Measurements from ENCODE around the gene SPEM3.
"Not testable (repeated sequence)": the region's sequence is repeated elsewhere in the genome, so short reads cannot be mapped to it uniquely, and the experiment has no call there.

The SPEM3 gene

DNA sequence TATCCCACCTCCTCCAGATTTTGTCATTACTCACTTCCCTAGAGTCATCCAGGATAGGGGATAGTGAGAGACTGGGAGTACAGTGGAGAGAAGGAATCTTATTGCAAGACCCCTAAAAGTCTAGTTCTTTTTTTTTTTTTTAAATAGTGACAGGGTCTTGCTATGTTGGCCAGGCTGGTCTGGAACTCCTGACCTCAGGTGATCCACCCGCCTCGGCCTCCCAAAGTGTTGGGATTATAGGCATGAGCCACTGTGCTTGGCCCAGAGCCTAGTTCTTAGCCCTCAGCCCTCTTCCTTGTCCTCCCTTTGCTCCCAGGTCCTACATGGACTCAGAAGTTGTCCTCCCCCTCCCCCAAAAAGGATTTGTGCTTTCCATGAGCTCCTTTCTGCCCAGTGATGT, 13.5 kb downstream of the SPEM3 start:
- no peak for DNase-seq (ENCODE audit: low spot score)

- no peak for DNase-seq (ENCODE audit: low spot score)
Observed at GRCh38 chr17:7443499-7444485, 15.1 kb downstream of the SPEM3 start.

GRCh38 chr17:7444682-7445618, 16.3 kb downstream of the SPEM3 start, which contains the start of gene CHRNB1:
Gene CHRNB1, plus strand, starts transcription at chr17:7445061. Its CDS starts 67 bp downstream, at chr17:7445128.
- peak; percentile 58 for DNase-seq (ENCODE audit: low spot score)

DNA sequence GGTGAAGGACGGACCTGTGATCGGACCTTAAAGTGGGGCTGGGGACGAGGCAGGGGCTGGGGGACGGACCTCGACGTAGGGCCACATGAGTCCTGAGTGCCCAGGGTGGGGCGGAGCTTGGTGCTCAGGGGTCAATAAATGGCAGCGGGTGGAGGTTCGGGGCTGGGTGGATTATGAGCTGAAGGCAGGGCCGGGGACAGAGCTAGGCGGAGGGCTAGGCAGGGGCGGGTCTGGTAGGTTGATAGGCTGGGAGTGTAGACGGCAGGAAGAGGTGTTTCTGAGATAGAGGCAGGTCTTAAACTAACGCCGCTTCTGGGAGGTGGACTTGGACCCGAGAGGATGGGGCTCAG, 16.9 kb downstream of the SPEM3 start:
- no peak for DNase-seq (ENCODE audit: low spot score)

DNA sequence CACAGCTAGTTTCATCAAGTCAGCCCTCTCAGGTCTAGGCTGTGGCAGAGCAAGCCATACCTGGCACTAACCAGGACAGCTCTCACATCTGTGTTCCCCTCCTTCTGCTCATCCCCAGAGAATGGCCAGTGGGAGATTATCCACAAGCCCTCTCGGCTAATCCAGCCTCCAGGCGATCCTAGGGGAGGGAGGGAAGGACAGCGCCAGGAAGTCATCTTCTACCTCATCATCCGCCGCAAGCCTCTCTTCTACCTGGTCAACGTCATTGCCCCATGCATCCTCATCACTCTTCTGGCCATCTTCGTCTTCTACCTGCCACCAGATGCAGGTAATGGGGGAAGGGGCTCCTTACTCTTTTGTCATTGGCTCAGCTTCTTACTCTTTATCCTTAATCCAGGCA, 19.8 kb downstream of the SPEM3 start:
- no peak for DNase-seq (ENCODE audit: low spot score)

DNA sequence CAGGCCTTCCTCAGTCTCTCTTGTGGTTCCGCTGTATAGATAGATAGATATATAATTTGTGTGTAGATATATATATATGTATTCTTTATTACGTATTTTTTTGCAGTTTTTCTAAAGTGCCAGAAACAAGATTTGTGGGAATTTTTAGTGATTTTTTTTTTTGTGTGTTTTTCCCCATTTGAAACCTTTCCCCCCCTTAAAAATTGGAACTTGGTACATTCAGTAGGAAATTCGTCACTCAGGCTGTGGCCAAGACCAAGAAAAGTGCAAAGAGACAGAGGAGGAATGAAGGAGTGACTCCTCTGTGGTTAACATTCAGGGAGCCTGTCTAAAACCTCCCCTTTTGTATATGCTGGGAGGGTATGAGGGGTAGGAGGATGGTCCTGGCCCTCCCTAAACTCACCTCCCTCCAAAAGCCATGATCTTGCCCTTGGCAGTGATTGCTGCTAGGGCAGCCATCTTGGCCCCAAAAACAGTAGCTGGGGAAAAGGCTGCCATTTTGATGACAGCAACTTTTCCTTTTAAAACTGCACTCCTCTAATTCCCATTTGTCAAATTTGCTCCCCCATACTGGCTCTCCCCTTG, 31.4 kb downstream of the SPEM3 start:
- no peak for DNase-seq (ENCODE audit: low spot score)

DNA sequence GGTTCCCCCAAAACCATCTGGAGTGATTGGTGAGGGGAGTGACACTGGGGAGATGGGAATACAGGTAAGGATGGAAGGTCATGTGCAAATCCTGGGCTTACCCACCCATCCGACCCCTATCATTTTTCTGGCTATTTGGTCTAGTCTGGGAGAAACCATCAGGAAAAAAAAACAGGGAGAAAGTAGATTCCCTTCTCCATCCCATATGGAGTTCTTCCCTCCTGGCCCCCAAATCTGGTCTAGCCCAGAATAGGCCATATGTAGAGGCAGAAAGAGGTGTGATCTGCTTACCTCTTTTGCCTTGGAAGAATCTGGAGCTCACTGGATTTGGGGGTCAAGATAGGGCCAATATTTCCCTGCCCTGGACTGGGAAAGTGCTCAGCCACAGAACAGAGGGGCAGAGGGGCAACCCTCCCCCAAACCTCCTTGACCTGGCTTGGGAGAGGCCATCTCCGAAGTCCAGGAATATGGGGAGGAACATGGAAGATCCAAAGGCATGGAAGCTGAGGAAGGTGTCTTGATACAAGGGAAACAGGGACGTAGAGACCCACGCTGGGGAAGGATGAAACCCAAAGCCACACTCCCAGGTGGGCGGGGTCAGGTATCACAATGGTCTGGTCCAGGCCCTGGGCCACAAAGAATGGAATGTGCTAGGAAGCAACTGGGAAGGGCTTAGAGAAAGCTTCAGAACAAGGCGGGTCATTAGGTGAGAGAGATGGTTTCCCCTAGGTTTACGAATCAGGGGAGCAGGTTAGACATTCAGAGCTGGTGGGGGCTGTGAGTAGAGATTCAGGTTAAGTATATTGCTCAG, 32.4 kb downstream of the SPEM3 start:
- no peak for DNase-seq (ENCODE audit: low spot score)

GRCh38 chr17:7462474-7463371, 34.1 kb downstream of the SPEM3 start:
- DNase-seq (ENCODE audit: low spot score) = no peak

DNA sequence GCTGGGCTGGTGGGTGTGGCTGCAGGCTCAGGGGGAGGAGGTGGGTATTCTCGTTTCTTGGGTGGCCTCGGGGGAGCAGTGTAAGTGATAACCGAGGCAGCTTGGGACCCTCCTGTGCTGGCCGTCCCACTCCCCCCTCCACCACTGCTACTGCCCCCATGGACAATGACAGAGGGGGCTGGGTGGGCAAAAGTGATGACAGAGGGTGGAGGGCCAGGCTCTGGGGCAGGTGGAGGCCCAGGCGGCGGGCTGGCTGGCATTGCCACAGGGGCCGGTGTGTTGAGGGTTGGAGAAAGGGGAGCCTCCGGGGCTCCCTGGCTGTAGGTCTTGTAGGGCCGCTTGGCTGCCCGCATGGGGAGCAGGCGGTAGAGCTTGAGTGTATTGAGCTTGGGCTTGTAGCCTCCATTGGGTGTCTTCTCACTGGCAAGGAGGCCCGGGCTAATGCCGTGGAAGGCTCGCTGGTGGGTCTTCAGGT, 34.8 kb downstream of the SPEM3 start:
- DNase-seq (ENCODE audit: low spot score) = no peak

- DNase-seq (ENCODE audit: low spot score) = no peak
Observed at GRCh38 chr17:7464081-7464480, 35.4 kb downstream of the SPEM3 start.

GRCh38 chr17:7465597-7466275, 37.1 kb downstream of the SPEM3 start:
- DNase-seq (ENCODE audit: low spot score) = no peak

DNA sequence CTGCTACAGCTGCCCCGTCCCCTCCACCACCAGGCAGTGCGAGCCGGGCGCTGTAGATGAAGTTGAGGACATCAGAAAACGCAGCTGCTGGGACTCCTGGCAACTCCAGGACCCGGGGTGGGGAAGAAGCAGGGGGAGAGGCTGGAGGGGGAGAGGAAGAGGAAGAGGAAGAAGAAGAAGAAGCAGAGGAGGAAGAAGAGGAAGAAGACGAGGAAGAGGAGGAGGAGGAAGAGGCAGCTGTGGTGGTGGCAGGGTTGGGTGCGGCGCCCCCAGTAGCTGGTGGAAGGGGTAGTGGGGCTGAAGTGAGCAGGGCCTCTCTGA, 37.6 kb downstream of the SPEM3 start:
- no peak for DNase-seq (ENCODE audit: low spot score)

DNA sequence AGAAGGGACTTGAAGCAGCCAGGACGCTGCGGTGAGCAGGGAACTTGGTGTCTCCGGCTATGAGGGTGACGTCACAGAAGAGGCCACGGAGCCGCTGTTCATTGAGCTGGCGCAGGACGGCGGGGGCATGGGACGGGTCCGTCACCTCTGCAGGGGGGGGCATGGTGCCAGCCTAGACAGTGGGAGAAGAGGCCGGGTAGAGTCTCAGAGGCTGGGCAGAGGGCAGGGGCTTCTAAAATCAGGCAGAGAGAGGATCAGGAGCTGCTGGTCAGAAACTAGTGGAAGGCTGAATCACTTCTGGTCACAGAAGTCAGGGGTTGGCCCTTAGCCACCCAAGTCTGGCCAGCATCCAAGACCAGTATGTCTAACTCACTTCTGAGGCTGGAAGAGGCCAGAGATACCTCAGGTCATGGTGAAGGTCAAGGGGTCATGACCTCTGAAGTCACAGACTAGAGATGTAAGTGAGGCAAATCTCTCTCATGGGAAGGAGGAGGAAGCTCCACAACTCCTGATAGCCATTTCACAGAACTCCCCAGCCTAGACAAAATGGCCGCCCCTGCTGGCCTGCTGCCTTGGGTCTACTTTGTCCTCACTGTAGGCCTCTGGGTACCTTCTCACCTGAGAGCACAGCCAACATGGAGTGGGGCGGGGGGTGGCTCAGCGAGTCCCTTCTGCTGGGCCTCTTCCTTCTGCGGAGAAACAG, 38.1 kb downstream of the SPEM3 start:
- DNase-seq (ENCODE audit: low spot score) = no peak

DNA sequence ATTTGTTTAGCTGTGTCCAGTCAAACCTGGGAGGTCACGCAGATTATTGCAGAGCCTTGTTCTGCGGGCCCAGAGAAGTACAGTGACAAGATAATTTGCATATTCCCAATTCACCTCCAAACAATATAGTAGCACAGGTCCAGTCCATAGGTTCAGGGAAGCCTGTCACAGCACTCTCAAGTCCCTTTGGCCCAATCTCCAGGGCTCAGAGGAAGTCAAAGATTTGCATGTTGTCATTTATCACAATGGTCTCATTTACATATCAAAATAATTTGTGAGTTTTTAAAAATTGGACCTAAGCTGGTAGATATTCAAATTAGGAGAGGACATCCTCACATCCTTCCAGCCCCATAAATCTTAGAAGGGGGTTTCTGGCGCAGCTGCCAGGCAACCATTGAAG, 38.8 kb downstream of the SPEM3 start:
- no peak for DNase-seq (ENCODE audit: low spot score)

- no peak for DNase-seq (ENCODE audit: low spot score)
Observed at GRCh38 chr17:7468290-7468689, 39.6 kb downstream of the SPEM3 start.

DNA sequence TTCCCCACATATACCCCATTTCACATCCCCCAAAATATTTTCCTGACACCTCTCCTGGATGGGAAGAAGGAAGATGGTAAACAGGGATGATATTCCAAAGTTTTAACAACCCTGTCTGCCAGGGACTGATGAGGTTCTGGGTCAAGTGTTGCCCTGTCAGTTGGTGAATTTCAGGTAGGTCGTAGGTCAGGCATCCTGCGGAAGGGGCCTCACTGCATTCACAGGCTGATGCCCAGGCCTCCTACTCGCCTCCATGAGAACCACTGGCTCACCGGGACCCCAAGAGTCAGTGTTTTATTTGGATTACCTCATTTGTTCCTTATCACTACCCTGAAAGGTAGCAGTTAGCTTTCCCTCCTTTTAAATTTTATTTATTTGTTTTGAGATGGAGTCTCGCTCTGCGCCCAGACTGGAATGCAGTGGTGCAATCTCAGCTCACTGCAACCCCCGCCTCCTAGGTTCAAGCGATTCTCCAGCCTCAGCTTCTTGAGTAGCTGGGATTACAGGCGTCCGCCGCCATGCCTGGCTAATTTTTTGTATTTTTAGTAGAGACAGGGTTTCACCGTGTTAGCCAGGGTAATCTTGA, 40.2 kb downstream of the SPEM3 start:
- DNase-seq (ENCODE audit: low spot score) = no peak

- not testable (repeated sequence) for DNase-seq (ENCODE audit: low spot score)
Observed at GRCh38 chr17:7469843-7470242, 41.2 kb downstream of the SPEM3 start.

DNA sequence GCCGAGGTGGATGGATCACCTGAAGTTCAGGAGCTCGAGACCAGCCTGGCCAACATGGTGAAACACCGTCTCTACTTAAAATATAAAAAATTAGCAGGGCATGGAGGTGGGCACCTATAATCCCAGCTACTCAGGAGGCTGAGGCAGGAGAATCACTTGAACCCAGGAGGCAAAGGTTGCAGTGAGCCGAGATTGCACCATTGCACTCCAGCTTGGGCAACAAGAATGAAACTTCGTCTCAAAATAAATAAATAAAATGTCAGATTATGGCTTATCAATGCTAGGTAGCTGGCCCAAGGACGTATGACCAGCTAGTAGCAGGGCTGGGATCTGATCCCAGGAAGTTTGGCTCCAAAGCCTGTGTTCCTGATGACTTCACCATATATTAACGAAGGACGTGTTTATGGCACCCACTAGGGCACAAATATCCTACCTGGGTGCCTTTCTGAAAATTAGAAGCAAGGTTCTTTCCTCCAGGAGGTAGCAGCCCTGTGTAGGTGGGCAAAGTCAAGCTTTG, 41.9 kb downstream of the SPEM3 start:
- not testable (repeated sequence) for DNase-seq (ENCODE audit: low spot score)
